Activated CD8-positive, alpha-beta memory T cell treated with anti-CD3 and anti-CD28 coated beads, Interleukin-2, amount 50 U/mL, for 1 hour (primary cell): ENCODE results near the gene CFL2.
"Not testable (repeated sequence)": the region's sequence is repeated elsewhere in the genome, so short reads cannot be mapped to it uniquely, and the experiment has no call there.

ENCODE experiments used
- DNase-seq: peaks from one replicate; pipeline ENCODE4 v3.0.0-alpha.2; 2020; ENCODE audit errors: extremely low read depth

The CFL2 gene

GRCh38 chr14:34711796-34712712 is 2.3 kb downstream of the CFL2 start:
- DNase-seq, result no peak

GRCh38 chr14:34711169-34711568 is 3.2 kb downstream of the CFL2 start:
- no peak for DNase-seq

- no peak for DNase-seq
Measured at GRCh38 chr14:34710744-34711143, 3.6 kb downstream of the CFL2 start.

GRCh38 chr14:34710006-34710405 is 4.4 kb downstream of the CFL2 start:
- no peak for DNase-seq

- DNase-seq, result no peak
Measured at GRCh38 chr14:34707722-34708121, 6.7 kb downstream of the CFL2 start.

DNA sequence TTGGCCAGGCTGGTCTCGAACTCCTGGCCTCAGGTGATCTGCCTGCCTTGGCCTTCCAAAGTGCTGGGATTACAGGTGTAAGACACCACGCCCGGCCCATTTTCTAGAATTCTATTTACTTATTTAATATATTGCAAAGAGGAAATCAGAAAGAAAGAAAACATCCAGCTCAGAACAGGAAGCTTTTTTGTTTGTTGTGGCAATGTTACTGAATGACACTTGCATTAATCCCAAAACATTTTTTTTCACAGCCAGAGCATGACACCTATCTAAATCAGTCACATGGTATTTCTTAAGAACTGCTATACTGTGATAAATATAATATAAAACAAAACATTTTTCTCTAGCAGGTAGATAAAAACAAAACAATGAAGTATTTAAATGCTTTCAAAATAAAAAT is 12.6 kb downstream of the CFL2 start:
- no peak for DNase-seq

GRCh38 chr14:34700622-34701130 is 13.7 kb downstream of the CFL2 start:
- no peak for DNase-seq

GRCh38 chr14:34699873-34700621 is 14.3 kb downstream of the CFL2 start:
- no peak for DNase-seq

DNA sequence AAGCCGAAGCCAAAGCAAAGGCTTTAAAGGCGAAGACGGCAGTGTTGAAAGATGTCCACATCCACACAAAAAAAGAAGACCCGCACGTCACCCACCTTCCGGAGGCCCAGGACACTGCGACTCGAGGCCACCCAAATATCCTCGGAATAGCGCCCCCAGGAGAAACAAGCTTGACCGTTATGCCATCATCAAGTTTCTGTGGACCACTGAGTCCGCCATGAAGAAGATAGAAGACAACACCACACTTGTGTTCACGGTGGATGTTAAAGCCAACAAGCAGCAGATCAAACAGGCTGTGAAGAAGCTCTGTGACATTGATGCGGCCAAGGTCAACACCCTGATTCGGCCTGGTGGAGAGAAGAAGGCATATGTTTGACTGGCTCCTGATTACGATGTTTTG is 20.2 kb downstream of the CFL2 start:
- DNase-seq, result not testable (repeated sequence)

DNA sequence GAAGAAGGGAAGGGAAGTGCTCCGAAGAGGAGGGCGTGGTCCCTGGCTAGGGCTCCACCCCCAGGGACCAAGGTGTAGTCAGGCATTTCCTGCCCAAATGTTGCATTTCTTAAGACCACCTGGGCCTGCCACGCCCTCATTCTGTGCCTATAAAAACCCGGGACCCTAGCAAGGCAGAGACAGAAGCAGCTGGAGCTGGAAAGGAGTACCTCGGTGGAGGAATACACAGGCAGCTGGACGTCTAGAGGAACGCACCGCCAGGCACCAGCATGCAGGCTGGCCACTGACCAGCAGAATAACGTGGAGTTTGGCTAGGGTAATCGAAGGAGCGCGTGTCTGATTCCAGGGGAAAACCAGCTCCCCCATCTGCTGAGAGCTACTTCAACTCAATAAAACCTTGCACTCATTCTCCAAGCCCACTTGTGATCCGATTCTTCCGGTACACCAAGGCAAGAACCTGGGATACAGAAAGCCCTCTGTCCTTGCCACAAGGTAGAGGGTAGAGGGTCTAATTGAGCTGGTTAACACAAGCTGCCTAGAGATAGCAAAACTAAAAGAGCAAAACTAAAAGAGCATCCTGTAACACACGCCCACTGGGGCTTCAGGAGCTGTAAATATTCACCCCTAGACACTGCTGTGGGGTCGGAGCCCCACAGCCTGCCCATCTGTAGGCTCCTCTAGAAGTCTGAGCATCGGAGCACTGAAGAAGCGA is 21.0 kb downstream of the CFL2 start:
- DNase-seq, result no peak

DNA sequence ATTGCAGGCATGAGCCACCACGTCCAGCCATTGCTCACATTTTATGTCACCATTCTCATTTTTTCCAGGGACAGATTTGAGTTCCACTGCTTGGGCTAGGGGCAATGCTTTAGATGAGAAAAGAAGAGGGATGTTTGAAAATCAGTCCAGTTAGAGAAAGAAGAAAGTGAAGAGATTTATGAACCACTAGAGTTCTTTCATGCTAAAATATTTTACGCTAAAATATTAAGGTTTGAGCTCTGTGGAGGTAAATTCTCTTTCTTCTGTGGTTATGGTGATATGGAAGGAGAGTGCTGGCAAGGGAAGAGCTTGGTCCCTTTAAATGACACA is 21.5 kb downstream of the CFL2 start:
- DNase-seq, result no peak

- no peak for DNase-seq
Measured at GRCh38 chr14:34692348-34692747, 22.0 kb downstream of the CFL2 start.

GRCh38 chr14:34691206-34691605 is 23.2 kb downstream of the CFL2 start:
- DNase-seq, result no peak

GRCh38 chr14:34688470-34689206 is 25.8 kb downstream of the CFL2 start:
- DNase-seq, result no peak

DNA sequence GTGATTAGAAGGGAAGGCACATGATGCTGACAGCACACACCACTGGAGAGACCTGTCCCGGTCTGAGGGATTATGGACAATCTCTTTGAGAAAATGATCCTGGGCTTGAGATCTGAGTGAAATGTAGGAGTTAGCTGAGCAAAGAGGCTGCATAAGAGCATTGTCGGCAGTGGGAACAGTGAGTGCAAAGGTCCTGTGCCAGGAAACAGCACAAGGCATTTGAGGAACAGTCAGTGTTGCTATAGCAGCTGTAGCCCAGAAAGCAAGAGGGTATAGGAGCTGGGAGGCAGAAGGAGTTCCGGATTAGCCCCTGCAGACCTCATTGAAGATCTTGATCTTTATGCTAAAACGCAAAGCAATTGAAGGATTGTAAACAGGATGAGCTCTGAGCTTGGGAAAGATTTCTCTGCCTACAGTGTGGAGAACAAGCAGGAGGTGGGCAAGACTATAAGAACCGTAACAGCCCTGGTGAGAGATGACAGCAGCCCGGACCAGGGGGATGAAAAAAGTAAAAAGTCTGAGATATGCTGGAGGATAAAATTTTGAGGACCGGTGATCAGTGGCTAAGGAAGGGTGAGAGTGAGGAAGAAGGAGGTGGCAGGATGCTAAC is 28.5 kb downstream of the CFL2 start:
- no peak for DNase-seq

GRCh38 chr14:34684578-34684977 is 29.8 kb downstream of the CFL2 start:
- DNase-seq, result no peak

- DNase-seq, result no peak
Measured at GRCh38 chr14:34682787-34683321, 31.5 kb downstream of the CFL2 start.

DNA sequence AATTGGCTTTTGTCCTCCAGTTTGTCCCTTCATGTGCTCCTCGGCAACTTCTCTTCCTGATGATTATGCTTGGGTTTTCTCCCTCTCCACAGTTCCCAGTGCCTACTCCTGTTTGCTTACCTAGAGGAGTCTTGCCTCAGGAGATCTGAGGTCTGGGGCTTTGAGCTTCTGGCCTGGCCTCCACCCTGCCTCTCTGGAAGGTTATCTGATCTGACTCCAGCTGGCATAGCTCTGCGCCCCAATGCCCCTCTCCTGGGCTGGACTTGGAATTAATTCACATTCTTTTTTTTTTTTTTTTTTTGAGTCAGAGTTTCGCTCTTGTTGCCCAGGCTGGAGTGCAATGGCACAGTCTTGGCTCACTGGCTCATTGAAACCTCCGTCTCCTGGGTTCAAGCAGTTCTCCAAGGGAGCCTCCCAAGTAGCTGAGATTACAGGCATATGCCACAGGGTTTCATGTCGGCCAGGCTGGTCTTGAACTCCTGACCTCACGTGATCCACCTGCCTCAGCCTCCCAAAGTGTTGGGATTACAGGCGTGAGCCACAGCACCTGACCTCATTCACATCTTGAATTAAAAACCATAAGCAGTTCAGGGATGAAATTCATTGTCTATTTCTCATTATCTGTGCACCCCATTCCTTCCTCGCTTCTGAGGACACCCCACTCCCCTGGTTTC is 33.5 kb downstream of the CFL2 start:
- DNase-seq, result no peak

GRCh38 chr14:34678735-34679134 is 35.7 kb downstream of the CFL2 start:
- no peak for DNase-seq

DNA sequence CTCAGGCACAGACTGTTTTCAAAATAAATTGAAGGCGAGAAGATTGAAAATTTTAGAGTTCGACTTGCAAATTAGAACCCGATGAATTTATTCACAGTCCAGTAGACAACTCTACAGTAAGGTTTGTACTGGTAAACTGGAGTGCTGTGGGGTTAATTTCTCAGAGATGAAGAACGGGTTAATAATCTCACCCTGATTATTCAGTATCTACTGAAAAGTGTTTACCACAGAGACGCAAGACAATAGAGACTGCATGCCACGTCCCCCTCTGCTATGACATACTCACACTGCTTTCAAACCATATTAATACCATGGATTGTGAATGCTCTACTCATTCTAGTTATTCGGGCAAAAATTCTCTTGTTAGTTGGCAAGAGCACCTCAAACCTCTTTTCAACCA is 36.1 kb downstream of the CFL2 start:
- DNase-seq, result no peak
